Liver (tissue), 9 donors: ENCODE results near the gene IFT43. TPM values are rescaled to one million over a fixed set of nuclear protein-coding genes. Genes with fewer than 3 reads are reported as not detected.

Experiments
- DNase-seq: peaks from one replicate; pipeline ENCODE4 v3.0.0-alpha.2; 2017; ENCODE audit warnings: low spot score
- H3K27ac ChIP-seq, 2 donors: one replicate each; pipeline ENCODE4 v1.7.0; 2013; ENCODE audit warnings: inconsistent platforms in 2 of 2, low read length in 2 of 2, control low read depth in 1 of 2, low read depth in 1 of 2, mild to moderate bottlenecking in 1 of 2
- H3K27me3 ChIP-seq, 4 donors: one replicate each; pipeline versions ENCODE4 v1.6.1 to v1.7.0; 2013; ENCODE audit warnings: low read length in 3 of 4, inconsistent platforms in 1 of 4, mild to moderate bottlenecking in 1 of 4, moderate library complexity in 1 of 4; ENCODE audit not compliant: control insufficient read depth in 4 of 4, insufficient read depth in 4 of 4
- H3K36me3 ChIP-seq, 4 donors: one replicate each; pipeline versions ENCODE4 v1.6.1 to v1.7.0; 2013; ENCODE audit warnings: low read length in 3 of 4, mild to moderate bottlenecking in 3 of 4, low read depth in 1 of 4, moderate library complexity in 1 of 4; ENCODE audit not compliant: control insufficient read depth in 4 of 4, insufficient read depth in 3 of 4
- H3K4me1 ChIP-seq, 4 donors: one replicate each; pipeline versions ENCODE4 v1.6.1 to v1.7.0; 2013; ENCODE audit warnings: low read length in 3 of 4, mild to moderate bottlenecking in 3 of 4, moderate library complexity in 1 of 4; ENCODE audit not compliant: control insufficient read depth in 4 of 4, insufficient read depth in 4 of 4
- H3K4me3 ChIP-seq, 3 donors: one replicate each; pipeline versions ENCODE4 v1.6.1 to v1.7.0; 2013; ENCODE audit warnings: low read length in 3 of 3, control low read depth in 1 of 3, low read depth in 1 of 3, mild to moderate bottlenecking in 1 of 3
- H3K9ac ChIP-seq, 2 donors: one replicate each; pipeline ENCODE4 v1.7.0; 2013; ENCODE audit warnings: low read length in 2 of 2, mild to moderate bottlenecking in 2 of 2, moderate library complexity in 2 of 2, control low read depth in 1 of 2, low read depth in 1 of 2
- H3K9me3 ChIP-seq, 4 donors: one replicate each; pipeline versions ENCODE4 v1.6.1 to v1.7.0; 2013; ENCODE audit warnings: low read length in 3 of 4; ENCODE audit not compliant: control insufficient read depth in 4 of 4
- EGR1 ChIP-seq, 2 donors: IDR thresholded peaks; 2 replicates each; pipeline ENCODE4 v1.6.1; 2016 to 2018; ENCODE audit warnings: antibody characterized with exemption in 2 of 2, low read depth in 2 of 2
- FOXA1 ChIP-seq: IDR thresholded peaks from 2 replicates; pipeline ENCODE4 v1.6.1; 2016; ENCODE audit warnings: antibody characterized with exemption
- FOXA2 ChIP-seq: IDR thresholded peaks from 2 replicates; pipeline ENCODE4 v1.6.1; 2016; ENCODE audit warnings: antibody characterized with exemption
- GABPA ChIP-seq, 2 donors: IDR thresholded peaks in 1 of 2; conservative IDR thresholded peaks in 1 of 2; 2 replicates each; pipeline ENCODE4 v1.6.1; 2016; ENCODE audit warnings: antibody characterized with exemption in 2 of 2, mild to moderate bottlenecking in 1 of 2, moderate library complexity in 1 of 2
- HNF4A ChIP-seq, 2 donors: conservative IDR thresholded peaks; 2 replicates each; pipeline ENCODE4 v1.6.1; 2016; ENCODE audit warnings: antibody characterized with exemption in 2 of 2, mild to moderate bottlenecking in 2 of 2
- HNF4G ChIP-seq: IDR thresholded peaks from 2 replicates; pipeline ENCODE4 v1.6.1; 2016; ENCODE audit warnings: antibody characterized with exemption
- JUND ChIP-seq, 2 donors: IDR thresholded peaks; 2 replicates each; pipeline ENCODE4 v1.6.1; 2016; ENCODE audit warnings: antibody characterized with exemption in 2 of 2
- NR2F2 ChIP-seq: IDR thresholded peaks from 2 replicates; pipeline ENCODE4 v1.6.1; 2016; ENCODE audit warnings: antibody characterized with exemption
- RAD21 ChIP-seq, 2 donors: IDR thresholded peaks; 2 replicates each; pipeline ENCODE4 v1.6.1; 2016; ENCODE audit warnings: antibody characterized with exemption in 2 of 2, mild to moderate bottlenecking in 2 of 2
- REST ChIP-seq: IDR thresholded peaks from 2 replicates; pipeline ENCODE4 v1.6.1; 2016; ENCODE audit warnings: antibody characterized with exemption, mild to moderate bottlenecking
- RXRA ChIP-seq, 2 donors: IDR thresholded peaks; 2 replicates each; pipeline ENCODE4 v1.6.1; 2017 to 2018; ENCODE audit warnings: antibody characterized with exemption in 2 of 2, mild to moderate bottlenecking in 1 of 2
- SP1 ChIP-seq: IDR thresholded peaks from 2 replicates; pipeline ENCODE4 v1.6.1; 2018; ENCODE audit warnings: antibody characterized with exemption, mild to moderate bottlenecking
- TAF1 ChIP-seq: conservative IDR thresholded peaks from 2 replicates; pipeline ENCODE4 v1.6.1; 2016; ENCODE audit warnings: antibody characterized with exemption, mild to moderate bottlenecking
- YY1 ChIP-seq: IDR thresholded peaks from 2 replicates; pipeline ENCODE4 v1.6.1; 2016; ENCODE audit warnings: antibody characterized with exemption, mild to moderate bottlenecking
- WGBS: extraction: QIAGEN DNeasy Blood & Tissue Kit; methylation state at CpG from one replicate; pipeline ENCODE4 v1.1.7; 2013; 5-methylcytosine and 5-hydroxymethylcytosine counted together
- polyA plus RNA-seq, 2 donors: library from polyadenylated mRNA; stranded (reverse) in 1 of 2; unstranded in 1 of 2; fragments of 200-250 nt in 1 of 2; fragments of >200 nt in 1 of 2; fragmentation: Nextera tagmentation in 1 of 2; extraction: Ambion mirVana in 1 of 2; gene quantifications; one replicate each; pipeline versions ENCODE4 v1.2.1 to v1.2.3, GENCODE V29; 2013 to 2015
- total RNA-seq, 2 donors: library from RNA; depleted of rRNA; stranded (reverse); fragments of >200 nt; gene quantifications; one replicate each; pipeline ENCODE4 v1.2.3, GENCODE V29; 2014
- TF ChIP-seq, protein P1 (sequence below): IDR thresholded peaks from 2 replicates; pipeline ENCODE4 v1.6.1; 2016; ENCODE audit warnings: antibody characterized with exemption
- TF ChIP-seq, protein P2 (sequence below): fragments of 150-350 bp; IDR thresholded peaks from 2 replicates; pipeline ENCODE4 v1.5.1; 2017; ENCODE audit warnings: improper control_type of control experiment, low read depth, low read length; ENCODE audit not compliant: missing input control
- TF ChIP-seq, protein P3 (sequence below): IDR thresholded peaks from 2 replicates; pipeline ENCODE4 v1.6.1; 2016; ENCODE audit warnings: antibody characterized with exemption
- TF ChIP-seq, protein P4 (sequence below): IDR thresholded peaks from 2 replicates; pipeline ENCODE4 v1.6.1; 2016; ENCODE audit warnings: antibody characterized with exemption
- donor health status: healthy.
- donor health status: healthy.
- donor health status: healthy.
- donor health status: healthy.
- donor health status: healthy.

The IFT43 gene
- total and polyA plus RNA-seq, 4 donors: 7.8 to 33.6 (median 19.3) TPM

GRCh38 chr14:76024211-76024907 lies 38.8 kb downstream of the IFT43 start:
- H3K9ac ChIP-seq: no peak overlapping the region
- H3K4me3 ChIP-seq: no peak overlapping the region
- H3K27me3 ChIP-seq: no peaks in the 10 kb centered on the region
- H3K9me3 ChIP-seq: no peaks in the 10 kb centered on the region
- H3K36me3 ChIP-seq: peaks cover 3 to 27% (median 10%) of the 10 kb centered on the region in 4 donors
- WGBS: 85% methylated on average over 4 of the region's 4 CpGs
- no peak overlapping the region for H3K27ac ChIP-seq
- H3K4me1 ChIP-seq: no peaks in the 10 kb centered on the region
- DNase-seq: no peak
- TF ChIP-seq HNF4A (conservative IDR thresholded peaks at IDR 0.05) (no peak), RXRA (IDR thresholded peaks at IDR 0.05) (no peak), GABPA (IDR thresholded peaks at IDR 0.05 in 1 of 2, conservative IDR thresholded peaks at IDR 0.05 in 1 of 2) (no peak), TAF1 (no peak), FOXA2 (no peak)
- TF ChIP-seq, protein P1, sequence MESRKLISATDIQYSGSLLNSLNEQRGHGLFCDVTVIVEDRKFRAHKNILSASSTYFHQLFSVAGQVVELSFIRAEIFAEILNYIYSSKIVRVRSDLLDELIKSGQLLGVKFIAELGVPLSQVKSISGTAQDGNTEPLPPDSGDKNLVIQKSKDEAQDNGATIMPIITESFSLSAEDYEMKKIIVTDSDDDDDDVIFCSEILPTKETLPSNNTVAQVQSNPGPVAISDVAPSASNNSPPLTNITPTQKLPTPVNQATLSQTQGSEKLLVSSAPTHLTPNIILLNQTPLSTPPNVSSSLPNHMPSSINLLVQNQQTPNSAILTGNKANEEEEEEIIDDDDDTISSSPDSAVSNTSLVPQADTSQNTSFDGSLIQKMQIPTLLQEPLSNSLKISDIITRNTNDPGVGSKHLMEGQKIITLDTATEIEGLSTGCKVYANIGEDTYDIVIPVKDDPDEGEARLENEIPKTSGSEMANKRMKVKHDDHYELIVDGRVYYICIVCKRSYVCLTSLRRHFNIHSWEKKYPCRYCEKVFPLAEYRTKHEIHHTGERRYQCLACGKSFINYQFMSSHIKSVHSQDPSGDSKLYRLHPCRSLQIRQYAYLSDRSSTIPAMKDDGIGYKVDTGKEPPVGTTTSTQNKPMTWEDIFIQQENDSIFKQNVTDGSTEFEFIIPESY: no peak
- TF ChIP-seq, protein P2, sequence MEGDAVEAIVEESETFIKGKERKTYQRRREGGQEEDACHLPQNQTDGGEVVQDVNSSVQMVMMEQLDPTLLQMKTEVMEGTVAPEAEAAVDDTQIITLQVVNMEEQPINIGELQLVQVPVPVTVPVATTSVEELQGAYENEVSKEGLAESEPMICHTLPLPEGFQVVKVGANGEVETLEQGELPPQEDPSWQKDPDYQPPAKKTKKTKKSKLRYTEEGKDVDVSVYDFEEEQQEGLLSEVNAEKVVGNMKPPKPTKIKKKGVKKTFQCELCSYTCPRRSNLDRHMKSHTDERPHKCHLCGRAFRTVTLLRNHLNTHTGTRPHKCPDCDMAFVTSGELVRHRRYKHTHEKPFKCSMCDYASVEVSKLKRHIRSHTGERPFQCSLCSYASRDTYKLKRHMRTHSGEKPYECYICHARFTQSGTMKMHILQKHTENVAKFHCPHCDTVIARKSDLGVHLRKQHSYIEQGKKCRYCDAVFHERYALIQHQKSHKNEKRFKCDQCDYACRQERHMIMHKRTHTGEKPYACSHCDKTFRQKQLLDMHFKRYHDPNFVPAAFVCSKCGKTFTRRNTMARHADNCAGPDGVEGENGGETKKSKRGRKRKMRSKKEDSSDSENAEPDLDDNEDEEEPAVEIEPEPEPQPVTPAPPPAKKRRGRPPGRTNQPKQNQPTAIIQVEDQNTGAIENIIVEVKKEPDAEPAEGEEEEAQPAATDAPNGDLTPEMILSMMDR: no peak

GRCh38 chr14:76034566-76034965 lies 49.0 kb downstream of the IFT43 start:
- no peak for TF ChIP-seq YY1
- TF ChIP-seq EGR1 (IDR thresholded peaks at IDR 0.05; ENCODE audit: low read depth in 2 of 2): no peak
- no peak for TF ChIP-seq TAF1
- TF ChIP-seq, protein P1: no peak
- TF ChIP-seq, protein P2: no peak
- no peak for TF ChIP-seq GABPA (IDR thresholded peaks at IDR 0.05 in 1 of 2, conservative IDR thresholded peaks at IDR 0.05 in 1 of 2)
- TF ChIP-seq, protein P3, sequence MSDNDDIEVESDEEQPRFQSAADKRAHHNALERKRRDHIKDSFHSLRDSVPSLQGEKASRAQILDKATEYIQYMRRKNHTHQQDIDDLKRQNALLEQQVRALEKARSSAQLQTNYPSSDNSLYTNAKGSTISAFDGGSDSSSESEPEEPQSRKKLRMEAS: no peak
- TF ChIP-seq RAD21 (IDR thresholded peaks at IDR 0.05): no peak
- no peak for TF ChIP-seq RXRA (IDR thresholded peaks at IDR 0.05)
- no peak for TF ChIP-seq FOXA2
- no peak for TF ChIP-seq HNF4A (conservative IDR thresholded peaks at IDR 0.05)
- no peak for TF ChIP-seq FOXA1
- TF ChIP-seq SP1: no peak
- no peak for TF ChIP-seq REST
- TF ChIP-seq NR2F2: no peak
- no peak for TF ChIP-seq HNF4G
- no peak for TF ChIP-seq JUND (IDR thresholded peaks at IDR 0.05)
- TF ChIP-seq, protein P4, sequence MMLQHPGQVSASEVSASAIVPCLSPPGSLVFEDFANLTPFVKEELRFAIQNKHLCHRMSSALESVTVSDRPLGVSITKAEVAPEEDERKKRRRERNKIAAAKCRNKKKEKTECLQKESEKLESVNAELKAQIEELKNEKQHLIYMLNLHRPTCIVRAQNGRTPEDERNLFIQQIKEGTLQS: no peak
- no peaks in the 10 kb centered on the region for H3K9me3 ChIP-seq
- no peak for DNase-seq
- H3K27ac ChIP-seq: no peak overlapping the region
- no peaks in the 10 kb centered on the region for H3K27me3 ChIP-seq
- WGBS: over 99% methylated on average over 3 of the region's 3 CpGs
- peaks cover 0 to 14% (median 9%) of the 10 kb centered on the region in 4 donors for H3K36me3 ChIP-seq
- H3K4me3 ChIP-seq: no peak overlapping the region
- H3K9ac ChIP-seq: no peak overlapping the region
- H3K4me1 ChIP-seq: no peaks in the 10 kb centered on the region
